ENCODE results near the gene SMYD3.

DNA sequence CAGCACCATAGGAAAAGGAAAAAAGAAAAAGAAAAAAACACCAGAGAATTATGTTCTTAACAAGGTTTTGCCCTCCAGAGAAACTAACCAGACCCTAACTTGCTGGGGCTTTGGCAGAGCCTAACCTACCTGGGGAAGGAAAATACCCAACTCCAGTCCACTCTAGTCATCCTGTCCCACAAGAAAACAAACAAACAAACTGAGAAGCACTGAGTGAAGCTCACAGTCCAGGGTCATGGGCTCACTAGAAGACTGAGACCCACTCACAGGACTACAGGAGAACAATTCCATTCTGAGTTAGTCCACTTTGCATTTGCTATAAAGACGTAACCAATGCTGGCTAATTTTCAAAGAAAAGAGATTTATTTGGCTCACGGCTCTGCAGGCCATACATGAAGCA is 543.4 kb downstream of the SMYD3 start:
- TF ChIP-seq CTCF (conservative IDR thresholded peaks at IDR 0.05) (no peak), EZH2 (IDR thresholded peaks at IDR 0.05; ENCODE audit: low read depth) (no peak)
